Activated T-helper 2 cell treated with anti-CD3 and anti-CD28 coated beads, Interferon-gamma antibody, Interleukin-2, Interleukin-4, amounts not matched to agents 10 μg/mL and 5 μg/mL and 100 μg/mL, durations not matched to agents 14 hours and 24 hours and 36 hours (primary cell): ENCODE measurements around the gene FNIP1. TPM values are rescaled to one million over a fixed set of nuclear protein-coding genes. Genes with fewer than 3 reads are reported as not detected.
"Not testable (repeated sequence)": the region's sequence is repeated elsewhere in the genome, so short reads cannot be mapped to it uniquely, and the experiment has no call there.

ENCODE experiments used
- DNase-seq: peaks from one replicate; pipeline ENCODE4 v3.0.0; 2021; ENCODE audit warnings: low spot score
- H3K27ac Mint-ChIP-seq: one replicate; pipeline ENCODE4 v1.8.0; 2021; ENCODE audit warnings: mixed read lengths
- H3K27me3 Mint-ChIP-seq: one replicate; pipeline ENCODE4 v1.8.0; 2021; ENCODE audit warnings: low read depth, mixed read lengths
- H3K36me3 Mint-ChIP-seq: one replicate; pipeline ENCODE4 v1.8.0; 2021; ENCODE audit warnings: low read depth, mixed read lengths
- H3K4me1 Mint-ChIP-seq: one replicate; pipeline ENCODE4 v1.8.0; 2021; ENCODE audit warnings: low read depth, mixed read lengths
- H3K4me3 Mint-ChIP-seq: one replicate; pipeline ENCODE4 v1.8.0; 2021; ENCODE audit warnings: low read depth, mild to moderate bottlenecking, moderate library complexity, mixed read lengths
- H3K9me3 Mint-ChIP-seq: one replicate; pipeline ENCODE4 v1.8.0; 2021; ENCODE audit warnings: mixed read lengths
- intact Hi-C: fragments of 100-400 bp; cut with micrococcal nuclease; formaldehyde crosslinking; loops from one replicate; pipeline ENCODE4 v1.15.1; 2023
- total RNA-seq: library from RNA; stranded (reverse); gene quantifications from 2 replicates; pipeline ENCODE4 v1.2.3, GENCODE V29; 2022

The FNIP1 gene
- total RNA-seq, 1 donor from 2014 or later, result 18.1 TPM

GRCh38 chr5:131740477-131740876 is 56.3 kb downstream of the FNIP1 start:
- intact Hi-C loops, result no loop called here
- DNase-seq, result no peak
- Mint-ChIP-seq H3K4me3 (no peak overlapping the region), H3K27me3 (no peaks in the 10 kb centered on the region), H3K4me1 (peaks cover 5% of the 10 kb centered on the region), H3K27ac (no peak overlapping the region), H3K36me3 (peaks cover 65% of the 10 kb centered on the region), H3K9me3 (no peaks in the 10 kb centered on the region)

- Mint-ChIP-seq H3K27me3 (no peaks in the 10 kb centered on the region), H3K9me3 (peaks cover 11% of the 10 kb centered on the region), H3K4me1 (no peaks in the 10 kb centered on the region), H3K27ac (no peak overlapping the region), H3K4me3 (no peak overlapping the region), H3K36me3 (peaks cover 64% of the 10 kb centered on the region)
- no peak for DNase-seq
- intact Hi-C loops, result no loop called here
These were observed 61.4 kb downstream of the FNIP1 start for GRCh38 chr5:131735393-131735792.

DNA sequence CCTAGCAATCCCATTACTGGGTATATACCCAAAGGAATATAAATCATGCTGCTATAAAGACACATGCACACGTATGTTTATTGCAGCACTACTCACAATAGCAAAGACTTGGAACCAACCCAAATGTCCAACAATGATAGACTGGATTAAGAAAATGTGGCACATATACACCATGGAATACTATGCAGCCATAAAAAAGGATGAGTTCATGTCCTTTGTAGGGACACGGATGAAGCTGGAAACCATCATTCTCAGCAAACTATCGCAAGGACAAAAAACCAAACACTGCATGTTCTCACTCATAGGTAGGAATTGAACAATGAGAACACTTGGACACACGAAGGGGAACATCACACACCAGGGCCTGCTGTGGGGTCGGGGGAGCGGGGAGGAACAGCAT is 61.9 kb downstream of the FNIP1 start:
- DNase-seq, H3K4me3 Mint-ChIP-seq, H3K4me1 Mint-ChIP-seq, H3K27me3 Mint-ChIP-seq, intact Hi-C loops, H3K27ac Mint-ChIP-seq: not testable (repeated sequence)
- H3K9me3 Mint-ChIP-seq, result peaks cover 11% of the 10 kb centered on the region
- peaks cover 63% of the 10 kb centered on the region for H3K36me3 Mint-ChIP-seq

DNA sequence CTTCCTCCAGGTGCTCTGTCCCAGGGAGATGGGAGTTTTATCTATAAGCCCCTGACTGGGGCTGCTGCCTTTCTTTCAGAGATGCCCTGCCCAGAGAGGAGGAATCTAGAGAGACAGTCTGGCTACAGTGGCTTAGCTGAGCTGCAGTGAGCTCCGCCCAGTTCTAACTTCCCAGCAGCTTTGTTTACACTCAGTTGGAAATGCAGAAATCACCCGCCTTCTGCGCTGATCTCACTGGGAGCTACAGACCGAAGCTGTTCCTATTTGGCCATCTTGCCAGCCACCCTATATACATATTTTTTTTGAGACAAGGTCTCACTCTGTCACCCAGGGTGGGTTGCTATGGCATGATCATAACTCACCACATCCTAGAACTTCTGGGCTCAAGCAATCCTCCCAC is 67.5 kb downstream of the FNIP1 start:
- DNase-seq, H3K27ac Mint-ChIP-seq, H3K4me3 Mint-ChIP-seq, H3K4me1 Mint-ChIP-seq, intact Hi-C loops, H3K27me3 Mint-ChIP-seq: not testable (repeated sequence)
- peaks cover 76% of the 10 kb centered on the region for H3K36me3 Mint-ChIP-seq
- H3K9me3 Mint-ChIP-seq, result peaks cover 41% of the 10 kb centered on the region

GRCh38 chr5:131724089-131724488 is 72.7 kb downstream of the FNIP1 start:
- H3K27ac Mint-ChIP-seq, H3K27me3 Mint-ChIP-seq, intact Hi-C loops, H3K4me3 Mint-ChIP-seq, H3K4me1 Mint-ChIP-seq, DNase-seq: not testable (repeated sequence)
- peaks cover 45% of the 10 kb centered on the region for H3K9me3 Mint-ChIP-seq
- H3K36me3 Mint-ChIP-seq, result peaks cover 70% of the 10 kb centered on the region

- Mint-ChIP-seq H3K4me3 (no peak overlapping the region), H3K27ac (no peak overlapping the region), H3K27me3 (no peaks in the 10 kb centered on the region), H3K36me3 (peaks cover 63% of the 10 kb centered on the region), H3K9me3 (peaks cover 17% of the 10 kb centered on the region), H3K4me1 (peaks cover 6% of the 10 kb centered on the region)
- intact Hi-C loops, result no loop called here
- DNase-seq, result no peak
These were observed 76.1 kb downstream of the FNIP1 start for GRCh38 chr5:131720714-131721113.

GRCh38 chr5:131719564-131719963 is 77.3 kb downstream of the FNIP1 start:
- no peak for DNase-seq
- Mint-ChIP-seq H3K9me3 (peaks cover 11% of the 10 kb centered on the region), H3K4me3 (no peak overlapping the region), H3K27ac (no peak overlapping the region), H3K27me3 (no peaks in the 10 kb centered on the region), H3K36me3 (peaks cover 58% of the 10 kb centered on the region), H3K4me1 (peaks cover 6% of the 10 kb centered on the region)
- intact Hi-C loops, result no loop called here

DNA sequence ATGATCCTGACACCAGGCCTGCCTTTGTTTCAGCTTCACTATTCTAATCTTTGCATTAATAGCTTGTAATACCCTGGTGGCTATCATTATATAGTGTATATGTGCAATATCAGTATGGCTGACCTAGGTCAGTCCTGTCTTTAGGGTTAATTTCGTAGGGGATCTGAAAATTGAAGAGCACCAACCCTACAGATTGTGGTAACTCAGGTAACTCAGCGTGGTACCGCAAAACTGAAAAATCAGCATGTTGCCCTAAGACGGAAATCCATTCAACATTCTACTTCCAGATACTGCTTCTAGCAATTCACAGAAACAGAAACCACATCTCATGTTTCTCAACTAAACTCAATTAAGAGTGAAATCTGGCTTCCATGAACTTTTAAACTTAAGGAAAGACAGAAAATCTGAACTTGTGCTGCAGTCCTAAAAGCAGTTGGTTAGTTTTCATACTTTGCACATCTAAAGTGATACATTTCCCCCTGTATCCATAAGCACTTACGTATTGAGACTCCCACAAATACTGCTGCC is 78.3 kb downstream of the FNIP1 start:
- H3K9me3 Mint-ChIP-seq, result peaks cover 11% of the 10 kb centered on the region
- H3K4me3 Mint-ChIP-seq, result no peak overlapping the region
- H3K27me3 Mint-ChIP-seq, result no peaks in the 10 kb centered on the region
- DNase-seq, result no peak
- no peak overlapping the region for H3K27ac Mint-ChIP-seq
- peaks cover 6% of the 10 kb centered on the region for H3K4me1 Mint-ChIP-seq
- peaks cover 60% of the 10 kb centered on the region for H3K36me3 Mint-ChIP-seq
- intact Hi-C loops, result no loop called here

- intact Hi-C loops, result not testable (repeated sequence)
- H3K9me3 Mint-ChIP-seq, result peaks cover 11% of the 10 kb centered on the region
These were observed 79.7 kb downstream of the FNIP1 start for GRCh38 chr5:131717164-131717563.

GRCh38 chr5:131716650-131717049 is 80.2 kb downstream of the FNIP1 start:
- Mint-ChIP-seq H3K27ac (no peak overlapping the region), H3K4me3 (no peak overlapping the region), H3K9me3 (peaks cover 11% of the 10 kb centered on the region), H3K36me3 (peaks cover 66% of the 10 kb centered on the region), H3K4me1 (peaks cover 6% of the 10 kb centered on the region), H3K27me3 (no peaks in the 10 kb centered on the region)
- DNase-seq, result no peak
- intact Hi-C loops, result no loop called here

More at GRCh38 chr5:131717164-131717563, 79.7 kb downstream of the FNIP1 start:
- not testable (repeated sequence) for H3K4me3 Mint-ChIP-seq, H3K27ac Mint-ChIP-seq, DNase-seq, H3K27me3 Mint-ChIP-seq, H3K4me1 Mint-ChIP-seq
- peaks cover 66% of the 10 kb centered on the region for H3K36me3 Mint-ChIP-seq

GRCh38 chr5:131710391-131710790 is 86.4 kb downstream of the FNIP1 start:
- H3K36me3 Mint-ChIP-seq, result peaks cover 48% of the 10 kb centered on the region
- H3K4me1 Mint-ChIP-seq, result peaks cover 3% of the 10 kb centered on the region
- H3K4me3 Mint-ChIP-seq, result no peak overlapping the region
- H3K27ac Mint-ChIP-seq, result no peak overlapping the region
- DNase-seq, result no peak
- H3K9me3 Mint-ChIP-seq, result no peaks in the 10 kb centered on the region
- H3K27me3 Mint-ChIP-seq, result no peaks in the 10 kb centered on the region
- intact Hi-C loops, result no loop called here

- H3K36me3 Mint-ChIP-seq, result peaks cover 54% of the 10 kb centered on the region
- H3K27me3 Mint-ChIP-seq, result no peaks in the 10 kb centered on the region
- intact Hi-C loops, result no loop called here
- DNase-seq, result no peak
- no peak overlapping the region for H3K4me3 Mint-ChIP-seq
- H3K27ac Mint-ChIP-seq, result no peak overlapping the region
- H3K9me3 Mint-ChIP-seq, result no peaks in the 10 kb centered on the region
- peaks cover 3% of the 10 kb centered on the region for H3K4me1 Mint-ChIP-seq
These were observed 87.8 kb downstream of the FNIP1 start for GRCh38 chr5:131709043-131709442.

DNA sequence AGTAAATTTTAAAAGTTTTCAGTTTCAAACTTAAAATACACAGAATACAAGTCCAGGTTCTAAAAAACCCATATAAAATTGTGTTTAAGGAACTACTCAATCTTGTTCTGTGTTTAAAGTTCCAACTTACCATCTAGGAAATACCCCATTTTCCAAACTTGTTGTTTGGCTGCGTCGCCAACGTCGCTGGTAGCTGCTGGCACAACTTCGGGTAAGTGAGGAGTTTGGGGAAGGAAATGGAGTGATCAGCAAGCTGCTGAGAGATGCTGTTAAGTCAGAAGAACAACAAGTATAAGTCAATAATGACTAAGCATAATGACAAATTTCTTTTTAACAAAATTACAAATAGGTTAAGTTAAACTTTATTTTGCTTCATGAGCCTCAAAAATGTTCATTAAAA is 90.5 kb downstream of the FNIP1 start:
- intact Hi-C loops, result no loop called here
- Mint-ChIP-seq H3K9me3 (no peaks in the 10 kb centered on the region), H3K27ac (no peak overlapping the region), H3K36me3 (peaks cover 58% of the 10 kb centered on the region), H3K4me3 (no peak overlapping the region), H3K4me1 (peaks cover 3% of the 10 kb centered on the region), H3K27me3 (no peaks in the 10 kb centered on the region)
- DNase-seq, result no peak

- DNase-seq, result no peak
- Mint-ChIP-seq H3K4me3 (no peak overlapping the region), H3K27me3 (no peaks in the 10 kb centered on the region), H3K36me3 (peaks cover 61% of the 10 kb centered on the region), H3K27ac (no peak overlapping the region), H3K4me1 (no peaks in the 10 kb centered on the region), H3K9me3 (peaks cover 8% of the 10 kb centered on the region)
- intact Hi-C loops, result no loop called here
These were observed 101.9 kb downstream of the FNIP1 start for GRCh38 chr5:131694926-131695325.
